Hypothalamus (tissue), 51 donors: Measurements from ENCODE around the gene GTF3C5.
A peak's percentile ranks its signal among the peaks of the same experiment; 100 is the strongest.
"Not testable (repeated sequence)": the region's sequence is repeated elsewhere in the genome, so short reads cannot be mapped to it uniquely, and the experiment has no call there.

Experiments used
- DNase-seq, 51 donors: peaks; one replicate each; lab custom pipeline; 2025; lab: John Stamatoyannopoulos, UW

GTF3C5 gene, protein sequence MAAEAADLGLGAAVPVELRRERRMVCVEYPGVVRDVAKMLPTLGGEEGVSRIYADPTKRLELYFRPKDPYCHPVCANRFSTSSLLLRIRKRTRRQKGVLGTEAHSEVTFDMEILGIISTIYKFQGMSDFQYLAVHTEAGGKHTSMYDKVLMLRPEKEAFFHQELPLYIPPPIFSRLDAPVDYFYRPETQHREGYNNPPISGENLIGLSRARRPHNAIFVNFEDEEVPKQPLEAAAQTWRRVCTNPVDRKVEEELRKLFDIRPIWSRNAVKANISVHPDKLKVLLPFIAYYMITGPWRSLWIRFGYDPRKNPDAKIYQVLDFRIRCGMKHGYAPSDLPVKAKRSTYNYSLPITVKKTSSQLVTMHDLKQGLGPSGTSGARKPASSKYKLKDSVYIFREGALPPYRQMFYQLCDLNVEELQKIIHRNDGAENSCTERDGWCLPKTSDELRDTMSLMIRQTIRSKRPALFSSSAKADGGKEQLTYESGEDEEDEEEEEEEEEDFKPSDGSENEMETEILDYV

GRCh38 chr9:133030317-133031129 is at the start of gene GTF3C5:
Gene GTF3C5, plus strand, starts transcription at chr9:133030997. Its CDS starts 15 bp downstream, at chr9:133031012.
- DNase-seq, result peak; percentile 69 to 99 (median 92)

- DNase-seq, result no peak
Measured at GRCh38 chr9:132982458-132982857, 48.3 kb upstream of the GTF3C5 start.

DNA sequence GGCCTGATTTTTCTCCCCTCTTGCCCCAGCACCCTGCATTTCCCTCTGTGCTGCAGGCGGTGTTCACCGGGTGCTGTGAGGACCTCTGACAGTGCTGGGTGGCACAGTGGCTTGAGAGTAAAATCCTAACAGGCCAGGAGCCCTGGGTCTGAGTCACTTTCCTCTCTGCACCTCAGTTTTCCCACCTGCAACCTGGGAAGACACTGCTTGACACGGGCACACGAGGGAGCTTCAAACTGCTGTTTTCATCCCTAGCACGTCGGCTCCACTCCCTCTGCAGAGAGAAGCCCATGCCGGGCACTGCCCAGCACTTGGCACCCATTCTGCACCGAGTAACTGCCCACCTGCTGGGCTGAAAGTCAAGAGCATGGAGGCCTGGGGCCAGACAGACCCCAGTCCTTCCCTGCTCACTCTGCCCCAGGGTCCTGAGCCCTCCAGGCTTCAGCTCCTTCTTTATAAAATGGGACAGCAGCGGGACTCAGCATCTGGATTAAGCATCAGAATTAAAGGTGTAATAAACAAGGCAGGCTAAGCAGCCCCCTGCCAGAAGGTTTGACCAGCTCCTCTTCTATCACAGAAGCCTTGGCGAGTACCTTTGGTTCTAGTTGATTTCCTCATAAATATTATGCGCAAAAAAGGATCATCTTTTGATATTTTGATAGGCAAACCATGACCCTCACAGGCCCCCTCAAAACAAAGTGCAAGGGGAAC is 47.2 kb upstream of the GTF3C5 start:
- no peak for DNase-seq

GRCh38 chr9:132984202-132985070 is 46.4 kb upstream of the GTF3C5 start:
- DNase-seq, result no peak

GRCh38 chr9:132985071-132985350 is 45.8 kb upstream of the GTF3C5 start:
- DNase-seq, result no peak

DNA sequence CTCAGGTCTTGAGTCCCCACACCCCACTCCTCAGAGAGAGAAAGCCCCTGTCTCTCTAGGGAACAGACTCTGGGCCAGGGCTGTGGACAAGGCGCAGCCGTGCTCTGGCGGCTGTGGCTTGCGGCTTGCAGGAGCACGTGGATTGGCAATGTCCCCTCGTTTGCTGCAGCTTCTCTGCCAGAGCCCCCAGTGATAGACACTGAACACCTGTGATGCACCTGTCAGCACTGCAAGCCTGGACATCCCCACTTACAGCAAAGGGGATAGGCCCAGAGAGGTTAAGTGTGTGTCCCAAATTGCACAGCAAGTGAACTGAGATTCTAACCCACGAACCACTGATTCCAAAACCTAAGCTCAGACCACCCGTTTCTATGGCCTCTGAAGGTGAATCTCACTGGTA is 45.3 kb upstream of the GTF3C5 start:
- DNase-seq, result no peak

- no peak for DNase-seq
Measured at GRCh38 chr9:132986114-132986513, 44.7 kb upstream of the GTF3C5 start.

DNA sequence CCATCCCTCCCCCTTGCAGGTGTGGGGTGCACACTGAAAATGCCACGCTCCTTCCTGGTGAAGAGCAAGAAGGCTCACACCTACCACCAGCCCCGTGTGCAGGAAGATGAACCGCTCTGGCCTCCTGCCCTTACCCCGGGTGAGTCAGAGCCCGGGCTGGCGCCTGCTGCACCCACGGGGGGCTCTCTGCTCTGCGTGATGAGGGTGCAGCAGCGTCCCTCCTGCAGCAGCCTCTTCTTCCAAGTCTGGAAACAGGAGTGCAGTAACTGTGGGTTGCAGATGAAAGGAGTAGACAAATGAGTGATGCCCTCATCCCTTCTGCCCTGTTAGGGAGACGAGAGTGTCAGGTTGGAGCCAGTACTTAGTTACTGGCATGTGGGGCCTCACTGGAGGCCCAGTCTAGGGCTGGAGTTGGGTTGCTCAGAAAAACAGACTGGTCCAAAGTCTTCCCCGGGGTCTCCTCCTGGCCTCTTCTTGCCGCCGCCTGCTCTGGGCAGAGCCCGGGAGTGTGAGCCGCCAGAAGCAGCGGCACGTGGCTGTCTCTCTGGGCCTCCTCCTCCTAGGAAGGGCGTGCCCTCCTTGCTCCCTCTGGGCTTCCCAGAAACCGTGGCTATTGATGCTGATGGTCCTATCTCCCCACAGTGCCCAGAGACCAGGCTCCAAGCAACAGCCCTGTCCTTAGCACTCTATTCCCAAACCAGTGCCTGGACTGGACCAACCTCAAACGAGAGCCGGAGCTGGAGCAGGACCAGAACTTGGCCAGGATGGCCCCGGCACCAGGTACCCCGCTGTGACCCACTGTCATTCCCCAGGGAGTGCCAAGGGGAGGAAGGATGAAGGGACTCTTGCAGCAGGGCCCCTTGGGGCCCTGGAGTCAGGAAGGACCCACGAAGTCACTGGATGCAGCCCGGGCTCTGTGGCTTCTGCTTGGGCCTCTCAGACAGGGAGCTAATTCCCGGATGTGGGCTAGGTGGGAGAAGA is 43.9 kb upstream of the GTF3C5 start:
- no peak for DNase-seq

DNA sequence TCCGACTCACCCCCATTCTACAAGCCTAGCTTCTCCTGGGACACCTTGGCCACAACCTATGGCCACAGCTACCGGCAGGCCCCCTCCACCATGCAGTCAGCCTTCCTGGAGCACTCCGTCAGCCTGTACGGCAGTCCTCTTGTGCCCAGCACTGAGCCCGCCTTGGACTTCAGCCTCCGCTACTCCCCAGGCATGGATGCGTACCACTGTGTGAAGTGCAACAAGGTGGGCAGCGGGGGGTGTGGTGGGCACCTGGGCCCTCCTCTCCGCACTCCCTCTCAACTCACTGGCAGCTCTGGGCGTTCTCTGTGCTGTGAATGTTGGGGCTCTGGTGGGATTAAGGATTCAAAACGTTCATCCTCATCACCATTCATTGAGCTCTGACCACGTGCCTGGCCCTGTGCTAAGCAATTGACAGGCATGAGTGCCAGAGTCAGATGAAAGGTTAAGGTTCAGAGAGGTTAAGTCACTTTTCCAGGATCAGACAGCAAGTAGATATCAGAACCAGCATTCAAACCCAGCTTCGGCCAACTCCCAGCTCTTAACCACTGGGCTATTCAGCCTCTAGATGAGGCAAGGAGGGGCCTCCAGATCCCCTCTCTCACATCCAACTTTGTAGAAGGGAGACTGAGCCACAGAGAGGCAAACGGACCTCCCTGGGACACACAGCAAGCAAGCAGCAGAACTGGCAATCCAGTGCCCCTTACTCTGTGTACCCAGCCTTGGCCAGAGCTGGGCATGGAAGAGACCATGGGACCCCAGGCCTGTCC is 42.4 kb upstream of the GTF3C5 start:
- no peak for DNase-seq

- no peak for DNase-seq
Measured at GRCh38 chr9:132989014-132989310, 41.8 kb upstream of the GTF3C5 start.

GRCh38 chr9:132989414-132989996 is 41.3 kb upstream of the GTF3C5 start:
- DNase-seq, result no peak

- not testable (repeated sequence) for DNase-seq
Measured at GRCh38 chr9:132989998-132990557, 40.7 kb upstream of the GTF3C5 start.

DNA sequence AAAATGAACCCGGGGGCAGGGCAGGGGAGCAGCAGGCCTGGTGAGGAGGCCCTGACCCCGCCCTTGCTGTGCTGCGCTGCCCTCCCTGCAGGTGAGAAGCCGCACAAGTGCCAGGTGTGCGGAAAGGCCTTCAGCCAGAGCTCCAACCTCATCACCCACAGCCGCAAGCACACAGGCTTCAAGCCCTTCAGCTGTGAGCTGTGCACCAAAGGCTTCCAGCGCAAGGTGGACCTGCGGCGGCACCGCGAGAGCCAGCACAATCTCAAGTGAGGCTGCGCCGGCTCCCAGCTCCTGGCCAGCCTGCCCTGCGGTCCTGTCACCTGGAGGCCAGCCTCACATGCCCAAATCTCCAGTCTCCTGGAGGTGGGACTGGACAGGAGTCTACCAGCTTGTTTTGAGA is 40.0 kb upstream of the GTF3C5 start:
- no peak for DNase-seq

DNA sequence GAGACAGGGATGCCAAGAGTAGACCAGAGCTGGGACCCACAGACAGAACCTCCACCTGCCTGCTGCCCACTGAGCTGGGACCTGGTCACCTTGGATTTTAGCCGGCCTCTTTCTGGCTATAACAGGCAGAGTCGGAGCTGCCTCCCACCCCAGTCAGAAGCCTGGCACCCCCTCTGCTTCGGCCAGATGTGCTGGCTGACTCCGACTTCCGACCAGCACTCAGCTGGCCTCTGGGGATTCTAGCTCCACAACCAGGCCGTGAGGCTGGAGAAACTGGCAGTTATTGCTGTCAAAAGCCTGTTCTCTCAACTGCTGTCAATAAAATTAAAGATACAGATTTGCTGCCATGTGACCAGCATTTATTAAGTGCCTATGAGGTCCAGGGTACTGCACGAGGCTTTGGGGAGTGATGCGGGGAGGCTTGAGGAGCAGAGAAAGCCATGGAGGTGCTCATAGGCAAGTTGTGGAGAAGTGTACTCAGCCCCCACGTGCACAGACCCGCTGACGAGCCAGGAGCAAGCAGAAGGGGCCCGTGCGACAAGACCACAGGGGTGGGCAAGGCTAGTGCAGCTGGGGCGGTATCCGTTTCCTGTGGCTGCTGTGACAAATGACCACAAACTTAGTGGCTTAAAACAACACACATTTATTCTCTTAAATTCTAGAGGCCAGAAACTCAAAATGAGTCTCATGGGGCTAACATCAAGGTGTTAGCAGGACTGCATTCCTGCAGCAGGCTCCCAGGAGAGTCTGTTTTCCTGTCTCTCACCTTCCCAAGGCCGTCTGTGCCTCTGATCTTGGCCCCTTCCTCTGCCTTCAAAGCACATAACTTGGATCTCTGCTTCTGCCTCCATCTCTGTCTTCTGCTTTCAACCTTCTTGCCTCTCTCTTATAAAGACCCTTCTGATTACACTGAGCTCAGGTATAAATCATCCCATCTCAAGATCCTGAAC is 39.2 kb upstream of the GTF3C5 start:
- DNase-seq, result no peak

- DNase-seq, result no peak
Measured at GRCh38 chr9:132993511-132993939, 37.3 kb upstream of the GTF3C5 start.

GRCh38 chr9:132994410-132995120 is 36.2 kb upstream of the GTF3C5 start:
- DNase-seq, result no peak
